DMS114 treated with DMSO at 0.1 percent for 48 hours (cell line): ENCODE results near the gene PI4KB.

Source experiments
- DNase-seq: peaks from one replicate; lab custom pipeline; 2025; ENCODE audit not compliant: unreplicated experiment; lab: John Stamatoyannopoulos, UW

PI4KB gene

DNA sequence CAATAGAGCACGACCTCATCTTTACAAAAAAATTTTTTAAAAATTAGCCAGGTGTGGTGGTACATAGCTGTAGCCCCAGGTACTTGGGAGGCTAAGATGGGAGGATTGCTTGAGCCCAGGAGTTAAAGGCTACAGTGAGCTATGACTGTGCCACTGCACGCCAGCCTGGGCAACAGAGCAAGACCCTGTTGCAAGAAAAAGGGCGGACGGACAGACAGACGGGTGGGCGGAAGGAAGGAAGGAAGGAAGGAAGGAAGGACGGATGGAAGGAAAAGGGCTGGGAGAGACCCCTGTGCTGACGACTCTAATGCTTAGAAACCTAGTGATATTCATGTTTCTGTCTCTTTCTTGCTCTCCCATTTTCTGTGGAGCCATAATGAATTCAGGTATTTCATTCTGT lies 14.4 kb downstream of the PI4KB start:
- no peak for DNase-seq

DNA sequence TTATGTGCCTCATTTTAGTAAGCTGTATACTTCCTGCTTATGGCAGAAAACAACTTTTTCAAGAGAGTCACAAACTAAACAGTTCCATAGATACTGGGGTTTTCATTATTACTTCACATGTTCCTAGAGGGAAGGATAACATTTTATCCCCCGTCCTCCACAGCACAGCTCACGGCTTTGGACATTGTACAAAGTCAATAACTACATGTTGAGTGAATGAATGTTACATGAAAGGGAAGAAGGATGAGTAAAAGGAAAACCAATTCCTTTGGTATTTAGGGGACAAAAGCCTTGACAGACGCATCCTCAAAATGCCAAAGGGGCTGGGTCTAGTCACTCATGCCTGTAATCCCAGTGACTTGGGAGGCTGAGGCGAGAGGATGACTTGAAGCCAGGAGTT lies 14.8 kb downstream of the PI4KB start:
- DNase-seq = no peak

DNA sequence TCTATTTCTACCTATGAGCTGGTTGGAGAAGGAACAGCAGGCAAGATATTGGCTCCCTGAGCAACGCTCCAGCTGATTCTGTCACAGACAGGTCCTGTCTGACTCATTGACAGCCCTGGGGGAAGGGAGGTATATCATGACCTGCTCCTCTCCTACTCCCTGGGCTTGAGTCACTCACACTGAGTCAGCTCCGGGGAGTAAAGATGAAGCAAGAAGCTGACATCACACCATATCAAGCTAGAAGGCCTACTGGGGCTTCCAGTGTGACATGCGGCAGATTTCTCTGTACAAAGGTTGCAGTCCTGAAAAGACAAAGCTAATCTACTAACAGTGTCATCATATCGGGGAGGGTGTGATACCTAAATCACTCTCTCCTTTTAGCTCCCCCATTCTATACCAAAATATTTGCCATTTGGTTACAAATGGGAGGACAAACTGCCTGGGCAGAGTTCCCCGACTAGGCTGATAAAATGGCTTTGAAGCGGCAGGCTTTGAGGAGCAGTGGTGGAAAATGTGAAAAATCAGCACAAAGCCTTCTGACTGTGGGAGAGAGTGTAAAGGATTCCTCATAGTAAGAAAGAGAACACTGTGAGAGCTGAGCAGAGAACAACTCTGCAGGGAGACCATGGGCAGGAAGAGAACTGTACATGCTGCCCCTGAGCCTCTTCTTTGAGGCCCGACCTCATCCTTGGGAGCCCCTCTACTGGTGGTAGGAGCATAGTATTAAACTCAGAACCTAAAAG lies 15.5 kb downstream of the PI4KB start:
- no peak for DNase-seq

DNA sequence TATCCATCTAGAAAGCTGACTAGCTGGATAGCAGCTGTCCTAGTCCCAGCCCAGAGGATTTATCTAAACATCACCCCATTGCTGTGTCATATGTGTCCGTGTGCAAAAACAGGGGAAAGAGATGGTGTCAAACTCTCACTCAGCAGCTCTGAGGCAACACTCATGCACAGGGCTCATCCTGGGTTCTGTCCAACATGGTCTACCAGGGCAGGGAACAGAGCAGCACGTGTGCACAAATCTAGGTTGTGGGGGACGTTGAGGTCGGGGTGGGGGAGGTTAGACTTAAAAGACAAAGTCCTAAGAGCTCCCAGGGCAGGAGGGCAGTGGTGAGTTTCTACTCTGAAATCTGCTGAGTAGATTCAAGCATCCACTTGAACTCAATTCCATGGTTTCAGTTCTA lies 16.2 kb downstream of the PI4KB start:
- DNase-seq = no peak

DNA sequence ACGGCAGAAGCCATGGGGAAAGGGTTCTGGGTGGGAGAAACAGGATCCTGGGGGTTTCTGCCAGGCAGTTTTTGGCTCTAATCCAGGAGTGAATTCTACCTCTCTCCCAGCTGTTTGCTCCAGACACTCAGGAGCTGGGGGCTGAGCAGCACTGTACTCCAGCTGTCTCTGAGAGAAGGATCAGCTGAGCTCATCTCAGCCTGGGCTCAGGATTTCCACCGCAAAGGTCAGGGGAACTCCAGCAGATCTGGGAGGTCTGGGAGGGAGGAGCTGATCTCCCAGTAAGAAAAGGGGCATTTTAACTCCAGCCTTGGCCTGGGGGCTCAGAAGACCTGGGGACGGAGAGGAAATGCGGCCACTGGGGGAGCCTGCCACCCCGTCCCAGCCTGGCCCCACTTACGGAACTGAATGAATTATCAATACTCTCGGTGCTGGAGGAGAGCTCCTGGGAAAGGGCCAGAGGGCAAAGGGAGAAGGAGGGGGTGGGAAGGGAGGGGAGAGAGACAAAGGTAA lies 17.3 kb downstream of the PI4KB start:
- DNase-seq = no peak

DNA sequence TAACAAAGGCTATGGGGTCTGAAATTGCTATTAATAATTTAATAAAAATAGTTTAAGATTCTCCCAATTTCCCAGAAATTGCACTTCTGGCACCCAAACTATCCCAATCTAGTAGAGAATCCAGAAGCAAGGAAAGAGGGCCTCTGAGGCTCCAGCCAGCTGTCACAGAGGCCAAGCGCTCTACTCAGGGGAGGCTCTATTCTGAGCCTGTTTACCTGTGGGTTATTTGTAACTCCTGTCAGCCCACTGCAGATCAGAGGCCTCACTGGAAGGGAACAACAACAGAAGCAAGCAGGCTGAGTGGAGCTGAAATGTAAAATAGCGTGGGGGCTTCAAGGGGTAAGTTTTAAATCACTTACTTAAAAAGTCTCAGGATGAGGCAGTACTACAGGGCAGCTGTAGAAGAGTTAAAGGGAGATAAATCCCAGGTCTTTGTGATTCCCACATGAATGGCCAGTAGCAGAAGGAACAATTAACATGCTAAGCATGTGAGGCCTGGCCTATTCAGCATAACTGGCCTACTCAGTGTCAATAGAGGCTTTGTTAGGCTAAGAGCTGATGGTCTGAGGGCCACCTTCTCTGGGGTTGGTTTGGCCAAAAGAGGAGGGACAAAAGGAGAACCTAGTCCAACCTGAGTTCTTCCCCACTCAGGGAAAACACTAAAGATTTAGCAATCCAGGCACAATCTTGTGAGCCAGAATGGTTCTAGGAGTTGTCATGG lies 32.3 kb downstream of the PI4KB start:
- DNase-seq = no peak

DNA sequence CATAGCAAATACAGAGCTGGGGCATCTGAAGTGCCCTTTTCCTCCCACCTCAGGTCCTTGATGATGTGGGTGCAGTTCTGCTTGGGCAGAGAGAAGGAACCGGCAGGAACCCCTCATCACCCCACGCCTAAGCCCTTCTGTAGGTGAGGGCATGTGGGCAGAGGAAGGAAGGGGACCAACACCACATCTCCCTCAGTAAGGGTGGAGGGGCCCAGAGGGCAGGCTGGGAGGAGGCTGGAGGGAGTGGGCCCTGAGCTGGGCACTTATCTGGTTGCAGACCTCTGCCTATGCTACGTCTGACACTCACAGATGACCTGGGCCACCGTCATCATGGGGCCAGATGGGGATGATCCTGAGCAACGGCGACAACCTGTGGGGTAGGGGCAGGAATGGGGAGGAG lies 34.1 kb downstream of the PI4KB start:
- no peak for DNase-seq

DNA sequence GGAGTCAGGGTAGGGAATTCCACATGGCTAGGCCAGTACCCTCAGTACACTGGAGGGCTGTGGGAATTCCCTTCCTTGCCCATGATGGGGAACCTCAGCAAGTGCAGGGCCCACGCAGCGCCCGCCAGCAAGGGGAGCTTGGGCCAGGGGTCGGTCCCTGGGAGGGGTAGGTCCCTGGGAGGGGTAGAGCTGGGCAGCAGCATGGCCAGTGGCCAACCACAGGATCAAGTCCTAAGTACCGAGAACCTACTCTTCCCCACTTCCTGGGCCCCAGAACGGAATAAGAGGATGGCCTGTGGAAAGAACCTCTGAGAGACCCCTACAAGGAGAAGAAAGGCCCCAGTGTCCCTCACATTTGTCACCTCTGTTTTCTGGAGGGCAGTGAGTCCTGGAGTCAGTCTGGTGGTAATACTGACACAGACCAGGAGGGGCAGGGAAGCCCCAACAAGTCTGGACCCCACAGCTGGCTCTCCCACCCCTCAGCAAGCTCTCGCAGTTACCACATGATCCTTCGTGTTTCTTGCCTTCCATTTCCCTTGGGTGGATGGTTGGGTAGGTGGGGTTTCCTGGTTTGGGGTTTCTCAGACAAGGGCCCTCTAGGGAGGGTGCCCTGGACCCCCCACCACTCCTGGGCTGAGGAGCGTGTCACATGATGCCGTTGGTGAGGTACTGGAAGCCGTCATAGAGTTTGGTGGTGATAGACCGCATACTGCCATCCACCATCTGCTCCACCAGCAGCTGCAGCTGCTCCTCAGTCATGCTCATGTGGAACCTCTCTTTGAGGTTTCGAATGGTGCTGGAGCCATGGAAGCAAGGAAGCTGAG lies 34.8 kb downstream of the PI4KB start:
- no peak for DNase-seq

DNA sequence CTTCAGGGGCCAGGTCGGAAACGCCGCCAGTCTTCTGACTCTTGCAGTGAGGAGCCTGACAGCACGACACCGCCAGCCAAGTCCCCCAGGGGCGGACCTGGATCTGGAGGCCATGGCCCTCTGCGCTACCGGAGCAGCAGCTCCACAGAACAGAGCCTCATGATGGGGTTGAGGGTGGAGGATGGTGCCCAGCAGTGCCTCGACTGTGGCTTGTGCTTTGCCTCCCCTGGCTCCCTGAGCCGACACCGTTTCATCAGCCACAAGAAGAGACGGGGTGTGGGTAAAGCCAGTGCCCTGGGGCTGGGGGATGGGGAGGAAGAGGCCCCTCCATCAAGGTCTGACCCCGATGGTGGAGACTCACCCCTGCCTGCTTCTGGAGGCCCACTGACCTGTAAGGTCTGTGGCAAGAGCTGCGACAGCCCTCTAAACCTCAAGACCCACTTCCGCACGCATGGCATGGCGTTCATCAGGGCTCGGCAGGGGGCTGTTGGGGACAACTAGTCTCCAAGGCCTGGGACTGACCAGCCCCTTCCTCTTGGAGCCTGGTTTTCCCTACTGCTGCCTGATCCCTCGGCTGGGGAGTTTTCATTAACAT lies 36.4 kb downstream of the PI4KB start:
- DNase-seq = no peak

DNA sequence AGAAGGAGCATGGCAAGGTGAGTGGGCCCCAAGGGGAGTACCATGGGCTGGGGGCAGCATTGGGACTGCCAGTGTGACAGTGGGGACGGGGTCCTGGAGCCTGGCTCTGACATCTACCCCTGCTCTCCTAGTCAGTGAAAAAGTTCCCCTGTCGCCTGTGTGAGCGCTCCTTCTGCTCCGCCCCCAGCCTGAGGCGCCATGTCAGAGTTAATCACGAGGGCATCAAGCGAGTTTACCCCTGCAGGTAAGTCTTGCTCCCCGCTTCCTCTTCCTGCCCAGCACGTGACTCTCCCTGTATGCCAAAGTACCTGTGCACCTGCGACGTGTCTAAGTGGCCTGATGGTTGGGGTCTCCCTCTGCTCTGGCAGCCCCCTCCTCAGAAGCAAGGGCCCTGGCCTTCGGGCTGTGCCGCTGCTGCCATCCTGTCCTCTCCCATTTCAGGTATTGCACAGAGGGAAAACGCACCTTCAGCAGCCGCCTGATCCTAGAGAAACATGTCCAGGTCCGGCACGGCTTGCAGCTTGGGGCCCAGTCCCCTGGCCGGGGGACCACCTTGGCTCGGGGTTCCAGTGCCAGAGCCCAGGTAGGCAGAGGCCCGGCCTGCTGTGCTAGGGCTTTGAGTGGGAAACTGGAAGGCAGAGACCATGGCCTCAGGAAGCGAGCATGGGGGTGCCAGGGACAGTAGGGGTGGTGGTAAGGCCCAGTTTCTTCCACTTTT lies 37.1 kb downstream of the PI4KB start:
- no peak for DNase-seq

DNA sequence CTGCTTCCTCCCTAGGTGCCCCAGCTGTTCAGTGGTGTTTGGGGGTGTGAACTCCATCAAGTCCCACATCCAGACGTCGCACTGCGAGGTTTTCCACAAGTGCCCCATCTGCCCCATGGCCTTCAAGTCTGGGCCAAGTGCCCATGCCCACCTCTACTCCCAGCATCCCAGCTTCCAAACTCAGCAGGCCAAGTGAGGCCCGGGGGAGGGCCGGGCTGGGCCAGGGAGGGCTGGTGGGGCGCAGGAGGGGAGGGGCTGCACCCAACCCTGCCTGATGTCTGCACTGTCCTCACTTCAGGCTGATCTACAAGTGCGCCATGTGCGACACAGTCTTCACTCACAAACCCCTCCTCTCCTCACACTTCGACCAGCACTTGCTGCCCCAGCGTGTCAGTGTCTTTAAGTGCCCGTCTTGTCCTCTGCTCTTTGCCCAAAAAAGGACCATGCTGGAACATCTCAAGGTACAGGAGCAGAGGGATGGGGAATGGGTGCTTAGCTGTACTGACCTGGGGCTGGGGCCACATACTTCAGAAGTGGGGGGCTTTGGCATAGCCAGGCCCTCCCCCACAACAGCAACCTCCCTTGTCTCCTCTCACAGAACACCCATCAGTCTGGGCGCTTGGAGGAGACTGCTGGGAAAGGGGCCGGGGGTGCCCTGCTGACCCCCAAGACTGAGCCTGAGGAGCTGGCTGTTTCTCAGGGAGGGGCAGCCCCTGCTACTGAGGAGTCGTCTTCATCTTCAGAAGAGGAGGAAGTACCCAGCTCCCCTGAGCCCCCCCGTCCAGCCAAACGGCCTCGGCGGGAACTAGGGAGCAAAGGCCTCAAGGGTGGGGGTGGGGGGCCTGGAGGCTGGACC lies 37.9 kb downstream of the PI4KB start:
- no peak for DNase-seq

DNA sequence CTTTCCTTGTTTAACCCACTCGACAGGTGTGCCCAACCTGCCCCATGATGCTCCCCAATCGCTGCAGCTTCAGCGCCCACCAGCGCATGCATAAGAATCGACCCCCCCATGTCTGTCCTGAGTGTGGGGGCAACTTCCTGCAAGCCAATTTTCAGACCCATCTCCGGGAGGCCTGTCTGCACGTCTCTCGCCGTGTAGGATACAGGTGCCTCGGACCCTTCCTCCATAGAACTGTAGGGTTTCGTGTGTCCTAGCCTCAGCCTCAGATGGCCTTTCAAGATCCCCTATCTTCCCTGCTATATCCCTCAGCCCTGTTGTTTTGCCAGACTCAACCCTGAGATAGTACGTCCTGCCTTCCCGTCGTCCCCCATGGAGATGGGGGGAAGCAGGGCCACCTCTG lies 38.7 kb downstream of the PI4KB start:
- DNase-seq = no peak

DNA sequence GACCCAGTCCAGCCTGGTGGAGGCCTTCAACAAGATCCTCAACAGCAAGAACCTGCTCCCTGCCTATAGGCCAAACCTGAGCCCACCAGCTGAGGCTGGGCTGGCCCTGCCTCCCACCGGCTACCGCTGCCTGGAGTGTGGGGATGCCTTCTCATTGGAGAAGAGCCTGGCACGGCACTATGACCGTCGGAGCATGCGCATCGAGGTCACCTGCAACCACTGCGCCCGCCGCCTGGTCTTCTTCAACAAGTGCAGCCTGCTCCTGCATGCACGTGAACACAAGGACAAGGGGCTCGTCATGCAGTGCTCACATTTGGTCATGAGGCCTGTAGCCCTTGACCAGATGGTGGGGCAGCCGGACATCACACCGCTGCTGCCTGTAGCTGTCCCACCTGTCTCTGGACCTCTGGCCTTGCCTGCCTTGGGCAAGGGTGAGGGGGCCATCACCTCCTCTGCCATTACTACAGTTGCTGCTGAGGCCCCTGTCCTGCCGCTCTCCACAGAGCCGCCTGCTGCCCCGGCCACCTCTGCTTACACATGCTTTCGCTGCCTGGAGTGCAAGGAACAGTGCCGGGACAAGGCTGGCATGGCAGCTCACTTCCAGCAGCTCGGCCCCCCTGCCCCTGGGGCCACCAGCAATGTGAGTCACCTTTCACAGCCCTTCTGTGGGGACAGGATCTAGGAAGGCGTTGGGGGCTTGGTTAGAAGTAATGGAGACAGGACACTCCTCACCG lies 39.3 kb downstream of the PI4KB start:
- DNase-seq = no peak

DNA sequence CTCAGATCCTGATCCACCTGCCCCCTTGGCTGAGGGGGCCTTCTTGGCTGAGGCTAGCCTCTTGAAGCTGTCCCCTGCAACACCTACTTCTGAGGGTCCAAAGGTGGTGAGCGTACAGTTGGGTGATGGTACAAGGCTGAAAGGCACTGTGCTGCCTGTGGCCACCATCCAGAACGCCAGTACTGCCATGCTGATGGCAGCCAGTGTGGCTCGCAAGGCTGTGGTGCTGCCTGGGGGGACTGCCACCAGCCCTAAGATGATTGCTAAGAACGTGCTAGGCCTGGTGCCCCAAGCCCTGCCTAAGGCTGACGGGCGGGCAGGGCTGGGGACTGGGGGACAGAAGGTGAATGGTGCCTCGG lies 39.9 kb downstream of the PI4KB start:
- DNase-seq = no peak

DNA sequence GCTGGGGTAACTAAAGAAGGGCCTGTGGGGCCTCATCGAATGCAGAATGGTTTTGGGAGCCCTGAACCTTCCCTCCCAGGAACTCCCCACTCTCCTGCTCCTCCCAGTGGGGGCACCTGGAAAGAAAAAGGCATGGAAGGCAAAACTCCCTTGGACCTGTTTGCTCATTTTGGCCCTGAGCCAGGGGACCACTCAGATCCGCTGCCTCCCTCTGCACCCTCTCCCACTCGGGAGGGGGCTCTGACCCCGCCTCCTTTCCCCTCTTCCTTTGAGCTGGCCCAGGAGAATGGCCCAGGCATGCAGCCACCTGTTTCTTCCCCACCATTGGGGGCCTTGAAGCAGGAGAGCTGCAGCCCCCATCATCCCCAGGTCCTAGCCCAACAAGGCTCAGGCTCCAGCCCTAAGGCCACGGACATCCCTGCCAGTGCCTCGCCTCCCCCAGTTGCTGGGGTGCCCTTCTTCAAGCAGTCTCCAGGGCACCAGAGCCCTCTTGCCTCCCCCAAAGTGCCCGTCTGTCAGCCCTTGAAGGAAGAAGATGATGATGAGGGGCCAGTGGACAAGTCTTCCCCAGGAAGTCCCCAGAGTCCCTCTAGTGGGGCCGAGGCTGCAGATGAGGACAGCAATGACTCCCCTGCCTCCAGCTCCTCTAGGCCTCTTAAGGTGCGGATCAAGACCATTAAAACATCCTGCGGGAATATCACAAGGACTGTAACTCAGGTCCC lies 40.4 kb downstream of the PI4KB start:
- no peak for DNase-seq

DNA sequence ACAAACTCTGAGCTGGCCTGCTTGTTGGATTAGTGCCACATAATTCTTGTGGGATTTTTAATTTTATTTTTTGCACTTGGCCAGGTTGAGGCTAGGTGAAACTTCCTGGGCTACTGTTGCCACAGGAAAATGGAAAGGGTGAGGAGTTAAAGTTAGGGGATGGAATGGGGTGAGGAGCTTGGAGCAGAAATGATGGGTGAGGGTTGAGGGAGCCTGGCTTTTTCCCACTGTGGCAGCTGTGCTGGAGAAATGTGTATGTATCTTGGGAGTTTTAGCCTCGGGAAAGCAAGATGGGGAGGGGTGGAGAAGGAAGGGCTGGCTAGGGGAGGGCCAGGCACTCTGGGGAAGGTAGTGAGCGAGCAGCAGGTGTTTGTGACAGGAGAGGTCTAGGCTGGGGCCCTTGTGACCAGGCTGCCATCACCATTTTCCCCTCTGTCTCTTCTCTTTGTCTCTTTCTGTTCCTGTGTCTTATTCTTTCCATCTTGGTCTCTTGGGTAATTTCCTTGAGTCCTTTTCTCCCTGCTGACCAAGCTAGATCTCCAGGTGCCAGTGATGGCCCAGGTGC lies 43.1 kb downstream of the PI4KB start:
- DNase-seq = no peak

DNA sequence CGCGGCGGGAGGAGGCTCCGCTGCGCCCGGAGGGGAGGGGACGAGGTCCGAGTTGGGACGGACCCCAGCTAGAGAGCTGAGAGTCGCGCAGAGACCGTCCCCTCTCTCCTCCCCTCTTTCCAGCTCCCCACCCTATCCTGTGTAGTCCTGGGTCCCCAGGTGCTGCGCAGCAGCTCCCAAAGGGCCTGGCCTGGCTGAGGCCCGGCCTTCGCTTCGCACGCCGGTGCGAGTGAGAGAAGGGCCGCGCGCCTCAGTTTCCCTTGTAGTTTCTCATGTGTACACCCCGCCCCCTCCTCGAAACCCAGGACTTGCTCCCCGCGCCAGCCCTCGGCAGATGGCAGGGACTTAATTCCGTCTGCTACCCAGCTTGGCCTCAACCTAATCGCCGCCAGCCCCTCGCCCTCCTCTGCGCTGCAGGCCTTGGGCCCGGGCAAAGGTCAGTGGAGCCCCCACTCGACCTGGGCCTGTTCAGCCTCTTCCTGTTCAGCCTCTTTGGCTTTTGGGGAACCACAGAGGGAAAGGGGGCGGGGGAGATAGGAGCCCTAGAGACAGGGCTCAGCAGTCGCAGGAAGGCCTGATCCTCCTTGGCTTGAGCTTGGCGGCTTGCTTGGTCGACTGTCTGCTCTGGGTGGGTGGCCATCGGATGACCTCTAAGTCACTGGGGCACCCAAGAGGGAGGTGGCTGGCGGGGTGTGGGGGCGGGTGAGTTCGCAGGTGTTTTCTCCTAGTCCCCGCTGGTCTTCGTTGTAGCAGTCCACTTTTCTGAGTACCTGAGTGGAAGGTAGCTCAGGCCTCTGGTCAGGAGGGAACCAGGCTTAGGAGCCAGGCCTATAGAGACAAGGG lies 44.1 kb downstream of the PI4KB start:
- DNase-seq = no peak
